Activated B cell treated with CpG ODN at 0.5 μM for 24 hours (primary cell): Measurements from ENCODE around the gene PTH1R. TPM values are rescaled to one million over a fixed set of nuclear protein-coding genes. Genes with fewer than 3 reads are reported as not detected.

ENCODE experiments used
- ATAC-seq: fragments of 200-7000 bp; cut with Tn5 transposase; one replicate; pipeline ENCODE4 v1.10.0; 2021; ENCODE audit warnings: low read depth, mild to moderate bottlenecking, moderate library complexity
- CTCF ChIA-PET: fragments of 350-600 bp; sonication (Branson Sonifier 250); formaldehyde crosslinking; loops from one replicate; lab custom pipeline; 2021; ENCODE audit warnings: antibody characterized with exemption; lab: Charles Lee
- POLR2A ChIA-PET: fragments of 350-600 bp; sonication (Branson Sonifier 250); formaldehyde crosslinking; loops from one replicate; lab custom pipeline; 2021; ENCODE audit warnings: antibody characterized with exemption; lab: Charles Lee
- DNase-seq: peaks from one replicate; pipeline ENCODE4 v3.0.0; 2022
- H3K27ac Mint-ChIP-seq: one replicate; pipeline ENCODE4 v1.8.0; 2020; ENCODE audit warnings: mixed read lengths
- H3K27me3 Mint-ChIP-seq: one replicate; pipeline ENCODE4 v1.8.0; 2021; ENCODE audit warnings: mixed read lengths
- H3K36me3 Mint-ChIP-seq: one replicate; pipeline ENCODE4 v1.8.0; 2021; ENCODE audit warnings: low read depth, mixed read lengths
- H3K4me1 Mint-ChIP-seq: one replicate; pipeline ENCODE4 v1.8.0; 2021; ENCODE audit warnings: mixed read lengths
- H3K4me3 Mint-ChIP-seq: one replicate; pipeline ENCODE4 v1.8.0; 2020; ENCODE audit warnings: mild to moderate bottlenecking, mixed read lengths
- H3K9me3 Mint-ChIP-seq: one replicate; pipeline ENCODE4 v1.8.0; 2020; ENCODE audit warnings: mixed read lengths
- intact Hi-C: fragments of 100-400 bp; cut with micrococcal nuclease; formaldehyde crosslinking; loops from one replicate; pipeline ENCODE4 v1.15.1; 2024
- total RNA-seq: library from RNA; stranded (reverse); gene quantifications from 2 replicates; pipeline ENCODE4 v1.2.3, GENCODE V29; 2022
- TF ChIP-seq, protein P1 (sequence below): fragments of 200-600 bp; IDR thresholded peaks from one replicate; pipeline ENCODE4 v1.8.0; 2022; ENCODE audit warnings: antibody characterized with exemption, mild to moderate bottlenecking

The PTH1R gene
- total RNA-seq, 1 donor from 2014 or later, result not detected

DNA sequence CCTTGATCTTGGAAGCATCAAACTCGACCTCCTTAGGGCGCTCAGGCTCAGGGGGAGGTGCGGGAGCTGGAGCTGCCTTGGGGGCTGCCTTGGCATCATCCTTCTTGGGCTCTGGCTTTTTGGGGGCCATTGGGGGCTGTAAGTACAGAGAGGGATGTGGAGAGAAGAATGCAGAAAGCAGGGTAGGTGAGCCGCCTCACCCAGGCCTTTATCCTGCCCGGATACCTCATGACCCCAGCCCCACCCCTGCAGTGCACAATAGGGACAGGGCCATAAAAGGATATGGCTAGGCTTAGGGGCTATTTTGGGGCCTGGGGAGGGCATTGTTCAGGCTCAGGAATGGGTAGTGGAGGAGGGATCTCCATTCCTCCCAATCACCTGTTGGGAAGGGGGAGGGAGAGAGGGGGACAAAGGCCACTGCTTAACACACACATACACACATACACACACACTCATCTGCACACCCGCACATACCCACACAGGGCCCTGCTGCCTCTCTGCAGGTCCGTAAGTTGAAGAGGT, 14.2 kb upstream of the PTH1R start, which contains the start of gene MYL3:
Gene MYL3, minus strand, starts transcription at position 184 of the 522 bp plus-strand sequence. Its CDS starts 54 bp downstream, at position 130.
- Mint-ChIP-seq H3K27ac (no peak within 1 kb of the TSS), H3K4me3 (no peak within 1 kb of the TSS), H3K4me1 (no peaks in the 10 kb centered on the region), H3K27me3 (peaks cover 3% of the 10 kb centered on the region), H3K36me3 (no peaks in the 10 kb centered on the region), H3K9me3 (no peaks in the 10 kb centered on the region)
- CTCF ChIA-PET, result no interaction called here
- intact Hi-C loops, result no loop called here
- ATAC-seq (no peak), DNase-seq (no peak)
- TF ChIP-seq, protein P1, sequence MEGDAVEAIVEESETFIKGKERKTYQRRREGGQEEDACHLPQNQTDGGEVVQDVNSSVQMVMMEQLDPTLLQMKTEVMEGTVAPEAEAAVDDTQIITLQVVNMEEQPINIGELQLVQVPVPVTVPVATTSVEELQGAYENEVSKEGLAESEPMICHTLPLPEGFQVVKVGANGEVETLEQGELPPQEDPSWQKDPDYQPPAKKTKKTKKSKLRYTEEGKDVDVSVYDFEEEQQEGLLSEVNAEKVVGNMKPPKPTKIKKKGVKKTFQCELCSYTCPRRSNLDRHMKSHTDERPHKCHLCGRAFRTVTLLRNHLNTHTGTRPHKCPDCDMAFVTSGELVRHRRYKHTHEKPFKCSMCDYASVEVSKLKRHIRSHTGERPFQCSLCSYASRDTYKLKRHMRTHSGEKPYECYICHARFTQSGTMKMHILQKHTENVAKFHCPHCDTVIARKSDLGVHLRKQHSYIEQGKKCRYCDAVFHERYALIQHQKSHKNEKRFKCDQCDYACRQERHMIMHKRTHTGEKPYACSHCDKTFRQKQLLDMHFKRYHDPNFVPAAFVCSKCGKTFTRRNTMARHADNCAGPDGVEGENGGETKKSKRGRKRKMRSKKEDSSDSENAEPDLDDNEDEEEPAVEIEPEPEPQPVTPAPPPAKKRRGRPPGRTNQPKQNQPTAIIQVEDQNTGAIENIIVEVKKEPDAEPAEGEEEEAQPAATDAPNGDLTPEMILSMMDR, result no peak
- POLR2A ChIA-PET, result no interaction called here

DNA sequence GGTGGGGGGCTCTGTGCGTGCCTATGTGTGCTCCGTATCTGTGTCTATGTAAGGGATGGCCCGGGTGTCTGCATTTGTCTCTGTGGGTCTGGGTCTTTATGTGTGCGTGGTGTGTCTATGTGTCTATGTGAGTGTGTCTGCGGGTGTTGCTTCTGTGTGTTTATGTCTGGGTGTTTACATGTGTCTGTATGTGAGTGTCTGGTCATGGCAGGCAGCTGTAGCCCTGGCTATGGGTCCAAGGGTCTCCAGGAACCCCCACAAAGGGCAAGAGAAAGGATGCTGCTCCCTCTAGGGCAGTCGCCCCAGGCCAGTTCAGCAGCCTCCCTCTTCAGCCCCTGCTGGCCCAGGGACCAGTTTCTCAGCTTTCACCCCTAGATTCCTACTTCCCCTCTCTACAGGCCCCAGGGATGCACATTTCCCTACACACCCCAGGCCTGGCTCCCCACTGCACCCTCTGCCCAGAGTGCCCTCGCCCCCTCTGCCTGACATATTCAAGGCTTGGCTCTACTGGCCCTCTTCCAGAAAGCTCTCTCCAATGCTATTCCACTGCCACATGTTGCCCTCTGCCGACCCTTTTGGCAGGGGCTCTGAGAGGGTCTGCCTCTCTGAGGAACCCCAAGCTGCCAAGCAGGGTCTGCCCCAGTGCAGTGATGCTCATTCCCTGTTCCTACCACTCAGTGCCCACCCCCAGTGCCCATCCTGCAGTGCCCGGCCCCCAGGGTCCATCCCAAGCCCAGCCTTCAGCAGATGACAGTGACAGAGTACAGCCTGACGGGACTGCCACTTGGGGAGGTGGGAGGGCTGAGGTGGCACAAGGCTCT, 13.2 kb upstream of the PTH1R start:
- POLR2A ChIA-PET, result no interaction called here
- CTCF ChIA-PET, result no interaction called here
- intact Hi-C loops, result no loop called here
- Mint-ChIP-seq H3K4me3 (no peak overlapping the region), H3K27me3 (peaks cover 3% of the 10 kb centered on the region), H3K27ac (no peak overlapping the region), H3K36me3 (no peaks in the 10 kb centered on the region), H3K9me3 (no peaks in the 10 kb centered on the region), H3K4me1 (no peaks in the 10 kb centered on the region)
- TF ChIP-seq, protein P1, result no peak
- ATAC-seq, result no peak
- DNase-seq, result no peak

DNA sequence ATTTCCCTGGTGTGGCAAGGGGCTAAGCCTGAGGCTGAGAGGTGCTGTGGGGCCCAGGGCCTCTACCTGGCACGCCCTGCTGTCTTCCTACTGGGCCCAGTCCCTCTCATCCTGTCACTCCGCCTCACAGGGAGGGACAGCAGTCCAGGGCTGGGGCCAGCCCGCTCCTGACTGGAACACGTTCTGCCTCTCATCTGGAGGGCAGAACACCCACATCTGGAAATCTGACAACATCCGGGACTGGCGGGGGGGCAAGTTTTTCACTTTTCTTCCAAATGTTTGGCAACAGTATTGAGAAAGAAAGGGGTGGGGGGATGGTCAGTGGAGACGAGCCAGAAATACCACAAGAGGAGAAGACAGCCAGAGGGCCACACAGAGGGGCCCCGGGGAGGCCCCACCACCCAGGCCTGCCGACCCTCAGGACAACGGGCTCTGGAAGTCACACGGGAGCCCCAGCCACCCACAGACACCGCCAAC, 12.5 kb upstream of the PTH1R start:
- Mint-ChIP-seq H3K27me3 (peaks cover 3% of the 10 kb centered on the region), H3K9me3 (no peaks in the 10 kb centered on the region), H3K4me3 (no peak overlapping the region), H3K36me3 (no peaks in the 10 kb centered on the region), H3K4me1 (no peaks in the 10 kb centered on the region), H3K27ac (no peak overlapping the region)
- TF ChIP-seq, protein P1, result no peak
- ATAC-seq, result no peak
- intact Hi-C loops, result no loop called here
- ChIA-PET CTCF (no interaction called here), POLR2A (interaction anchor here (0.8 kb wide), 1 partner anchor 120 kb away, joined by 3 read pairs; no protein-coding TSS in a partner anchor)
- no peak for DNase-seq

DNA sequence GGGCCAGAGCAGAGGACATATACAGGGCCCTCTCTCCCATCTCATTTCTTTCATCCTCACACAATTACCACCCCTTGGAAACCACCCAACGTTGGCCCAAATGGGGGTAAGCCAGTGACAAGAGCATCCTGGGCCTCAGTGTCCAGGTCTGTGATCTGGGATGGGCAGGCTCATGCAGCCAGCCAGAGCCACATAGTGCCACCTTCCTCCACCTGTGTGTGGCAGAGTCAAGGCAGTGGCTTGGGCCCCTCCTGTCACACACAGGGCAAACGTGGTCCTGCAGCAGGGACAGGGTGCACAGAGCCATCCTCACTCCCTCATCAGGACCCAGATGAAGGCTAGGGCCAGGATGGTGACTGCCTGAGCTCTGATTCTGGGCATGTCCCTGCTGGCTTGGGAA, 12.0 kb upstream of the PTH1R start:
- Mint-ChIP-seq H3K9me3 (no peaks in the 10 kb centered on the region), H3K36me3 (no peaks in the 10 kb centered on the region), H3K27ac (no peak overlapping the region), H3K4me3 (no peak overlapping the region), H3K27me3 (peaks cover 3% of the 10 kb centered on the region), H3K4me1 (no peaks in the 10 kb centered on the region)
- no peak for ATAC-seq
- intact Hi-C loops, result no loop called here
- no peak for DNase-seq
- ChIA-PET CTCF (interaction anchor here (1.1 to 2.5 kb wide), 2 partner anchors 30 to 134 kb away, joined by 4 to 11 read pairs; no protein-coding TSS in a partner anchor), POLR2A (interaction anchor here (0.8 kb wide), 1 partner anchor 119 kb away, joined by 3 read pairs; no protein-coding TSS in a partner anchor)
- TF ChIP-seq, protein P1, result no peak
